HG02610 (cell line): ENCODE data around the gene DNPEP.

Experiments
- ATAC-seq: cut with Tn5 transposase; IDR thresholded peaks from one replicate; pipeline ENCODE4 v1.9.1; 2021; ENCODE audit warnings: mild to moderate bottlenecking, moderate library complexity; ENCODE audit not compliant: unreplicated experiment

The DNPEP gene

GRCh38 chr2:219368690-219369191 lies 19.0 kb downstream of the DNPEP start:
- no peak for ATAC-seq

GRCh38 chr2:219362524-219363164 lies 25.1 kb downstream of the DNPEP start:
- peak; percentile 86 for ATAC-seq

- peak; percentile 3 for ATAC-seq
Observed at GRCh38 chr2:219362072-219362471, 25.6 kb downstream of the DNPEP start.

GRCh38 chr2:219358170-219359075 lies 29.3 kb downstream of the DNPEP start:
- no peak for ATAC-seq

- no peak for ATAC-seq
Observed at GRCh38 chr2:219356834-219357233, 30.9 kb downstream of the DNPEP start.

- no peak for ATAC-seq
Observed at GRCh38 chr2:219354582-219354981, 33.1 kb downstream of the DNPEP start.

GRCh38 chr2:219353129-219353528 lies 34.6 kb downstream of the DNPEP start:
- ATAC-seq = no peak

GRCh38 chr2:219352448-219353023 lies 35.2 kb downstream of the DNPEP start:
- no peak for ATAC-seq

GRCh38 chr2:219350710-219351221 lies 36.9 kb downstream of the DNPEP start:
- ATAC-seq = no peak

GRCh38 chr2:219350215-219350614 lies 37.5 kb downstream of the DNPEP start:
- ATAC-seq = no peak

- ATAC-seq = no peak
Observed at GRCh38 chr2:219344751-219345430, 42.8 kb downstream of the DNPEP start.

- ATAC-seq = no peak
Observed at GRCh38 chr2:219335373-219335786, 52.3 kb downstream of the DNPEP start.

GRCh38 chr2:219334076-219334475 lies 53.6 kb downstream of the DNPEP start:
- no peak for ATAC-seq

GRCh38 chr2:219332542-219332941 lies 55.2 kb downstream of the DNPEP start, which contains the start of gene RESP18:
RESP18 (minus strand) TSS chr2:219332744.
- no peak for ATAC-seq

- no peak for ATAC-seq
Observed at GRCh38 chr2:219331560-219332213, 56.0 kb downstream of the DNPEP start.

- no peak for ATAC-seq
Observed at GRCh38 chr2:219327719-219328118, 60.0 kb downstream of the DNPEP start.

- ATAC-seq = no peak
Observed at GRCh38 chr2:219325657-219326315, 61.9 kb downstream of the DNPEP start.

GRCh38 chr2:219325136-219325535 lies 62.6 kb downstream of the DNPEP start:
- no peak for ATAC-seq

GRCh38 chr2:219323434-219323833 lies 64.3 kb downstream of the DNPEP start:
- ATAC-seq = no peak
